Measurements from ENCODE around the gene CHRM1.
"Not testable (repeated sequence)": the region's sequence is repeated elsewhere in the genome, so short reads cannot be mapped to it uniquely, and the experiment has no call there.

The CHRM1 gene

DNA sequence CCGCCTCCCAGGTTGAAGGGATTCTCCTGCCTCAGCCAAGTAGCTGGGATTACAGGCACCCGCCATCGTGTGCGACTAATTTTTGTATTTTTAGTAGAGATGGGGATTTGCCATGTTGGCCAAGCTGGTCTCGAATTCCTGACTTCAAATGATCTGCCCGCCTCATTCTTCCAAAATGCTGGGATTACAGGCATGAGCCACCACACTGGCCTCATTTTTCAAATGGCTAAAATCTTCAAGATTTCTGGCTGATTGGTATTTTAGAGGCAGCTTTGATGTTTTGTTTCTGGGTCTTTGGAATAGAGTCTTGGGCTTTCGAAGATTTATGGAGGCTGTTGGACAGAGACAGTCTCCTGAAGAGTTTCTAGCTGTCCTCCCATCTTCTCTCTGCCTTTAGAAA is 46.3 kb downstream of the CHRM1 start:
- DNase-seq: no peak

- DNase-seq: no peak
These were observed 55.5 kb downstream of the CHRM1 start for GRCh38 chr11:62865635-62866034.

- DNase-seq: no peak
These were observed 57.4 kb downstream of the CHRM1 start for GRCh38 chr11:62863687-62864335.

DNA sequence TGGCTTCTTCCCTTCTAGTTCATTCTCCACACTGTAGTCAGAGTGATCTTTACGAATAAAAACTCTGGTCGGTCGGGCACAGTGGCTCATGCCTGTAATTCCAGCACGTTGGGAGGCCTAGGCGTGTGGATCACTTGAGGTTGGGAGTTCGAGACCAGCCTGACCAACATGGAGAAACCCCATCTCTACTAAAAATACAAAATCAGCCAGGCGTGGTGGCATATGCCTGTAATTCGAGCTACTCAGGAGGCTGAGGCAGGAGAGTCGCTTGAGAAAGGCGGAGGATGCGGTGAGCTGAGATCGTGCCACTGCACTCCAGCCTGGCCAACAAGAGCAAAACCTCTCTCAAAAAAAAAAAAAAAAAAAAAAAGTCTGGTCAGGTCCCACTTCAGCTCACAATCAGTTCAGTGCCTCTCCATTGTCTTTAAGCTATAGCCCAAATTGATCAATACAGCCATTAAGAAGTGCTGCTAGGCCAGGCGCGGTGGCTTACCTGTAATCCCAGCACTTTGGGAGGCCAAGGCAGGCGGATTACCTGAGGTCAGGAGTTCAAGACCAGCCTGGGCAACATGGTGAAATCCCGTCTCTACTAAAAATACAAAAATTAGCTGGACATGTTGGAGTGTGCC is 59.5 kb downstream of the CHRM1 start:
- not testable (repeated sequence) for DNase-seq

DNA sequence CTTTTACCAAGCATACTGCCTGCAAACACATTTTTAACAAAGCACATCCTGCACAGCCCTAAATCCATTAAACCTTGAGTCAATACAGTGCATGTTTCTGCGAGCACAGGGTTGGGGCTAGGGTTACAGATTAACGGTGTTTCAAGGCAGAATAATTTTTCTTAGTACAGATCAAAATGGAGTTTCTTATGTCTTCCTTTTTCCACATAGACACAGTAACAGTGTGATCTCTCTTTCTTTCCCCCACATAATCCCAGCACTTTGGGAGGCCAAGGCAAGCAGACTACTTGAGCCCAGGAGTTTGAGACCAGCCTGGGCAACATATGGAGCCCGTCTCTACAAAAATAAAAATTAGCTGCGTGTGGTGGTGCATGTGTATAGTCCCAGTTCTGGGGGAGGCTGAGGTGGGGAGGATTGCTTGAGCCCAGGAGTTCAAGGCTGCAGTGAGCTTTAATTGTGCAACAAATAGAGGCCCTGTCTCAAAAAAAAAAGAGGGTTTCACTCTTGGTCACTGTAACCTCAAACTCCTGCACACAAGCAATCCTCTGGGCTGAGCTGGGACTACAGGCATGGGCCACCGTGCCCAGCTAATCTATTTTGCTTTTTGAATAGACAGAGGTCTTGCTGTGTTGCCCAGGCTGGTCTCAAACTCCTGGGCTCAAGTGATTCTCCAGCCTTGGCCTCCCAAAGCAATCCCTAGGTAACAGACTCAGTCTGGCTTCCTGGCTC is 60.2 kb downstream of the CHRM1 start:
- DNase-seq: no peak

GRCh38 chr11:62859281-62859703 is 61.9 kb downstream of the CHRM1 start:
- not testable (repeated sequence) for DNase-seq

Measured in stimulated activated CD4-positive, alpha-beta T cell treated with anti-CD3 and anti-CD28 coated beads, Interleukin-4, amount 100 ng/mL, for 1 hour (primary cell).